BE2C (cell line): ENCODE results near the gene SCAF4.
A peak's percentile ranks its signal among the peaks of the same experiment; 100 is the strongest.

Source experiments
- DNase-seq: peaks from one replicate; pipeline ENCODE4 v3.0.0-alpha.2; 2020
- H3K27me3 ChIP-seq: fragments of 250-450 bp; sonication (Bioruptor Pico); 2 replicates; pipeline ENCODE4 v1.5.1; 2020; ENCODE audit warnings: mild to moderate bottlenecking
- H3K36me3 ChIP-seq: fragments of 250-450 bp; sonication (Bioruptor Pico); 2 replicates; pipeline ENCODE4 v1.5.1; 2020; ENCODE audit warnings: mild to moderate bottlenecking
- H3K4me1 ChIP-seq: fragments of 250-450 bp; sonication (Bioruptor Pico); 2 replicates; pipeline ENCODE4 v1.5.1; 2020
- H3K4me3 ChIP-seq: 2 replicates; pipeline ENCODE4 v1.5.1; 2011; ENCODE audit warnings: low read depth, low read length
- H3K9me3 ChIP-seq: fragments of 250-450 bp; sonication (Bioruptor Pico); 2 replicates; pipeline ENCODE4 v1.5.1; 2020
- CTCF ChIP-seq: IDR thresholded peaks from 2 replicates; pipeline ENCODE4 v1.5.1; 2012; ENCODE audit warnings: mild to moderate bottlenecking, low read depth, low read length

SCAF4 gene

GRCh38 chr21:31728952-31729351 lies 3.0 kb downstream of the SCAF4 start:
- 0 out of 2 replicates have a peak overlapping the region, but pooled peaks have one; percentile 96 for H3K4me3 ChIP-seq

GRCh38 chr21:31728191-31728590 lies 3.7 kb downstream of the SCAF4 start:
- Histone ChIP-seq H3K4me1 (peaks cover 8% of the 10 kb centered on the region), H3K4me3 (no peak overlapping the region), H3K36me3 (peaks cover 16% of the 10 kb centered on the region), H3K27me3 (no peaks in the 10 kb centered on the region), H3K9me3 (no peaks in the 10 kb centered on the region)
- no peak for TF ChIP-seq CTCF
- no peak for DNase-seq

More at GRCh38 chr21:31728952-31729351, 3.0 kb downstream of the SCAF4 start:
- Histone ChIP-seq H3K4me1 (peaks cover 15% of the 10 kb centered on the region), H3K36me3 (peaks cover 16% of the 10 kb centered on the region), H3K27me3 (no peaks in the 10 kb centered on the region), H3K9me3 (no peaks in the 10 kb centered on the region)
- DNase-seq, result no peak
- no peak for TF ChIP-seq CTCF

DNA sequence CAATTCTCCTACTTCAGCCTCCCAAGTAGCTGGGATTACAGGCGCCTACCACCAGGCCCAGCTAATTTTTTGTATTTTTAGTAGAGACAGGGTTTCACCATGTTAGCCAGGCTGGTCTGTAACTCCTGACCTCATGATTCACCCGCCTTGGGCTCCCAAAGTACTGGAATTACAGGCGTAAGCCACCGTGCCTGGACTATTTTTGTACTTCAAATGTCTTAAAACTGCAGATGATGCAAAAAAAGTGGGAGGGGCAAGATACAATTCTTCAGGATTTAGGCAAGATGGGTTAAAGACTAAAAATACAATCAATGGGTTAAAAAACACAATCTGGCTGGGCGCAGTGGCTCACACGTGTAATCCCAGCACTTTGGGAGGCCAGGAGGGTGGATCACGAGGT lies 4.7 kb downstream of the SCAF4 start:
- no peak overlapping the region for H3K4me3 ChIP-seq
- no peaks in the 10 kb centered on the region for H3K4me1 ChIP-seq

DNA sequence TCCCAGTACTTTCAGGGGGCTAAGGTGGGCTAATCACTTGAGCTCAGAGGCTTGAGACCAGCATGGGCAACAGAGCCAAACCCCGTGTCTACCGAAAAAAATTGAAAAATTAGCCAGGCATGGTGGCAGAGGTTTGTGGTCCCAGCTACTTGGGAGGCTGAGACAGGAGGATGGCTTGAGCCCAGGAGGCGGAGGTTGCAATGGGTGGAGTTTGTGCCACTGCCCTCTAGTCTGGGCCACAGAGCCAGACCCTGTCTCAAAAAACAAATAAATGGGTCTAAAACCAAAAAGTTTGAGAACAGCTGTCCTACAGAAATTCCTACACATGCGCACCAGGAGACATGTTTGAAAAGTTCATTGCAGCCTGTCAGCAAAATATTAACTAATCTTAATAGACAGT lies 5.5 kb downstream of the SCAF4 start:
- Histone ChIP-seq H3K36me3 (peaks cover 13% of the 10 kb centered on the region), H3K4me1 (no peaks in the 10 kb centered on the region), H3K9me3 (no peaks in the 10 kb centered on the region), H3K27me3 (no peaks in the 10 kb centered on the region), H3K4me3 (no peak overlapping the region)
- TF ChIP-seq CTCF, result no peak
- DNase-seq, result no peak

More for the DNA sequence above, 4.7 kb downstream of the SCAF4 start:
- no peak for DNase-seq
- Histone ChIP-seq H3K27me3 (no peaks in the 10 kb centered on the region), H3K9me3 (no peaks in the 10 kb centered on the region), H3K36me3 (peaks cover 16% of the 10 kb centered on the region)
- TF ChIP-seq CTCF, result no peak

DNA sequence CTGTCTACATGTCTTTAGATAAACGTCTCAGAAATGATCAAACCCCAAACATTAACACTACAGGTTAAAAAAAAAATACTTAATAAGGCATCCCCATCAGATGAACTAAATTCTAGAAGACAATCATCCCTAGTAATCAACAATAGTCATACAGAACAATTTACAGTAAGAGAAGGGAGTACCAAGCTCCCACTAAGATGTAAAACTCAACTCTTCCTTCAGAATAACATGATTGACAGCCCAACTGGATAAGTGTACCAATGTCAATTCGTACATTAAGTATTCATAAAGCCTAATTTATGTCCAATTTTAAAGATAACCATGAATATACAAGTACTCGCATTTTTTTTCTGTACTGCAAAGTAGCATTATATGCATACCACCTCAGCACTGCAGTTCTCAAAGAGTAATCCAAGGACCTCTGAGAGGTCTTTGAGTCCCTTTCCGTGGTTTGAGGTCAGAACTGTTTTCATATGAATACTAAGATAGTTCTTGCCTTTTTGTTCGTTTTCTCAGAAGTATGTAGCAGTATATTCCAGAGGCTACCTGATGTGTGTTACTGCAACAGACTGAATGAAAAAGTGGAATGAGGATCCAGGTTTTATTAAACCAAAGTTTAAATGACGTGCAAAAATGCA lies 6.6 kb downstream of the SCAF4 start:
- Histone ChIP-seq H3K36me3 (peaks cover 13% of the 10 kb centered on the region), H3K4me3 (no peak overlapping the region), H3K9me3 (no peaks in the 10 kb centered on the region), H3K4me1 (no peaks in the 10 kb centered on the region; the same call in 1 of the 2 replicates), H3K27me3 (no peaks in the 10 kb centered on the region)
- no peak for DNase-seq
- TF ChIP-seq CTCF, result no peak

DNA sequence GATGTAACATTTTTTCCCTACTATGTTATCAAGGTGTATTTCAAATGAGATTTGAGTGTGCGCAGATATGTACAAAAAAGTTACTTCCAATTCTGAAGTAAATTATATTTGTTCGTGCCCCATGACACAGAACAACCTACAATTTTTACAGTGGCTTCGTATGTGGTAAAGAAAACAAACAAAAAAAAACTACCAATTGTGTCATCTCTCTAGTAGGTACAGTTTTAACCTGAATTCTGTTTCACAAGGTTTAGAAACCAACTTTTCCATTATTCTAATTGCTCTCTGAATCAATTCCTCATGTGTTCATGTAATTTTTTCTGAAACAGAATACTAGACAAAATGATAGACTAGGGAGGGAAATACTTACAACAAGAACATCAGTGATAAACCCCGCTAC lies 7.4 kb downstream of the SCAF4 start:
- H3K27me3 ChIP-seq, result no peaks in the 10 kb centered on the region
- H3K9me3 ChIP-seq, result no peaks in the 10 kb centered on the region
- TF ChIP-seq CTCF, result no peak
- no peak overlapping the region for H3K4me3 ChIP-seq
- no peak for DNase-seq
- no peaks in the 10 kb centered on the region; the same call in 1 of the 2 replicates for H3K4me1 ChIP-seq
- H3K36me3 ChIP-seq, result peaks cover 13% of the 10 kb centered on the region
